CD4-positive, alpha-beta memory T cell (primary cell): Measurements from ENCODE around the gene PRAC1. TPM values are rescaled to one million over a fixed set of nuclear protein-coding genes. Genes with fewer than 3 reads are reported as not detected.

Experiments used
- CTCF ChIA-PET: fragments of 350-600 bp; sonication (Branson Sonifier 250); formaldehyde crosslinking; loops from one replicate; lab custom pipeline; 2021; ENCODE audit warnings: inconsistent platforms; ENCODE audit not compliant: partially characterized antibody; lab: Charles Lee
- POLR2A ChIA-PET: fragments of 350-600 bp; sonication (Branson Sonifier 250); formaldehyde crosslinking; loops from one replicate; lab custom pipeline; 2021; ENCODE audit not compliant: partially characterized antibody; lab: Charles Lee
- DNase-seq, 5 donors: peaks; one replicate each; pipeline versions ENCODE4 v3.0.0 to v3.0.0-alpha.2; 2020 to 2022; ENCODE audit warnings: mixed read lengths in 1 of 5
- H3K27ac ChIP-seq: one replicate; pipeline ENCODE4 v1.7.0; 2013; ENCODE audit warnings: low read depth, low read length
- H3K27me3 ChIP-seq: 2 replicates; pipeline ENCODE4 v1.7.0; 2013; ENCODE audit warnings: mild to moderate bottlenecking, low read length, moderate library complexity; ENCODE audit not compliant: insufficient read depth
- H3K36me3 ChIP-seq: 2 replicates; pipeline ENCODE4 v1.7.0; 2013; ENCODE audit warnings: mild to moderate bottlenecking, low read length, moderate library complexity; ENCODE audit not compliant: insufficient read depth
- H3K4me1 ChIP-seq: 2 replicates; pipeline ENCODE4 v1.7.0; 2013; ENCODE audit warnings: mild to moderate bottlenecking, low read length, moderate library complexity; ENCODE audit not compliant: insufficient read depth
- H3K4me3 ChIP-seq, 2 donors: one replicate each; pipeline ENCODE4 v1.7.0; 2013; ENCODE audit warnings: low read length in 2 of 2, mild to moderate bottlenecking in 1 of 2
- H3K9me3 ChIP-seq, 2 donors: one replicate each; pipeline ENCODE4 v1.7.0; 2013; ENCODE audit warnings: low read length in 2 of 2, control low read depth in 1 of 2; ENCODE audit not compliant: control insufficient read depth in 1 of 2
- H3K27ac Mint-ChIP-seq, 7 donors: one replicate each; pipeline ENCODE4 v1.8.0; 2020 to 2021; ENCODE audit warnings: mixed read lengths in 7 of 7, mild to moderate bottlenecking in 6 of 7, inconsistent platforms in 3 of 7, moderate library complexity in 3 of 7
- H3K27me3 Mint-ChIP-seq, 2 donors: one replicate each; pipeline ENCODE4 v1.8.0; 2020 to 2021; ENCODE audit warnings: mixed read lengths in 2 of 2
- H3K36me3 Mint-ChIP-seq, 2 donors: one replicate each; pipeline ENCODE4 v1.8.0; 2020 to 2021; ENCODE audit warnings: mixed read lengths in 2 of 2, inconsistent platforms in 1 of 2, mild to moderate bottlenecking in 1 of 2
- H3K4me1 Mint-ChIP-seq, 4 donors: one replicate each; pipeline ENCODE4 v1.8.0; 2020 to 2021; ENCODE audit warnings: mixed read lengths in 4 of 4, mild to moderate bottlenecking in 1 of 4
- H3K4me3 Mint-ChIP-seq, 8 donors: one replicate each; pipeline ENCODE4 v1.8.0; 2020 to 2021; ENCODE audit warnings: mixed read lengths in 8 of 8, mild to moderate bottlenecking in 7 of 8, moderate library complexity in 6 of 8, inconsistent platforms in 3 of 8
- H3K9me3 Mint-ChIP-seq, 8 donors: one replicate each; pipeline ENCODE4 v1.8.0; 2020 to 2021; ENCODE audit warnings: mixed read lengths in 8 of 8, mild to moderate bottlenecking in 5 of 8, inconsistent platforms in 3 of 8, moderate library complexity in 1 of 8
- intact Hi-C: fragments of 100-400 bp; cut with micrococcal nuclease; formaldehyde crosslinking; loops from one replicate; pipeline ENCODE4 v1.15.1; 2023
- microRNA-seq: library from miRNA; unstranded; fragments of <30 nt; microRNA quantifications from one replicate; pipeline ENCODE4 v1.2.0, GENCODE V29; 2021; ENCODE audit warnings: borderline replicate concordance, borderline number of aligned reads, borderline microRNAs expressed, mixed read lengths
- polyA plus RNA-seq, 2 donors: library from polyadenylated mRNA; unstranded; fragments of 300-500 nt; fragmentation: Illumina TruSeq; gene quantifications; one replicate each; pipeline ENCODE4 v1.2.3, GENCODE V29; 2021
- total RNA-seq, 2 experiments: library from RNA; stranded (reverse); gene quantifications; one replicate each; pipeline ENCODE4 v1.2.3, GENCODE V29; 2021

The PRAC1 gene
- total and polyA plus RNA-seq, 4 experiments from 2014 or later = not detected

- H3K9me3 Mint-ChIP-seq = no peaks in the 10 kb centered on the region
- Histone ChIP-seq H3K27ac (no peak overlapping the region), H3K4me3 (no peak overlapping the region), H3K9me3 (no peaks in the 10 kb centered on the region), H3K4me1 (no peaks in the 10 kb centered on the region), H3K36me3 (no peaks in the 10 kb centered on the region), H3K27me3 (no peaks in the 10 kb centered on the region)
- no peak for DNase-seq
- POLR2A ChIA-PET = no interaction called here
- CTCF ChIA-PET = interaction anchor here (0.6 to 2.7 kb wide), 2 partner anchors 136 to 206 kb away, joined by 3 to 9 read pairs; no protein-coding TSS in a partner anchor
- peaks cover 21 to 35% of the 10 kb centered on the region in 2 donors for H3K27me3 Mint-ChIP-seq
- H3K4me1 Mint-ChIP-seq = peaks cover 0 to 6% (median 3%) of the 10 kb centered on the region in 4 donors
- no peak overlapping the region for H3K27ac Mint-ChIP-seq
- H3K36me3 Mint-ChIP-seq = no peaks in the 10 kb centered on the region
- intact Hi-C loops = no loop called here
- no peak overlapping the region for H3K4me3 Mint-ChIP-seq
These were observed 50.0 kb downstream of the PRAC1 start for GRCh38 chr17:48672340-48672739.

Small RNAs within 50 kb of the gene (microRNA-seq; reads per million reads assigned to microRNA genes)
- gene MIR3185 = not detected

Other genes with a start within 250 kb of the PRAC1 start
- gene HOXB1, start 191.5 kb downstream of the PRAC1 start, total RNA-seq = not detected
- not detected for gene HOXB1, start 191.5 kb downstream of the PRAC1 start, polyA plus RNA-seq
- gene HOXB2, start 177.4 kb downstream of the PRAC1 start, total RNA-seq = 10 to 100 TPM; 34.4 to 39.2 TPM
- 10 to 100 TPM; 12.7 to 36.5 TPM for gene HOXB2, start 177.4 kb downstream of the PRAC1 start, polyA plus RNA-seq
- 1 to 10 TPM; 3.1 to 4.5 TPM for gene HOXB4, start 144.2 kb downstream of the PRAC1 start, total RNA-seq
- under 1 TPM; 0.11 to 0.13 TPM for gene HOXB4, start 144.2 kb downstream of the PRAC1 start, polyA plus RNA-seq
- gene HOXB3, start 132.3 kb downstream of the PRAC1 start, total RNA-seq = 10 to 100 TPM; 11.2 to 14.5 TPM
- under 1 TPM in 1 of 2 donors, not detected in 1; 0.10 TPM for gene HOXB3, start 132.3 kb downstream of the PRAC1 start, polyA plus RNA-seq
- not detected for gene HOXB5, start 128.7 kb downstream of the PRAC1 start, total RNA-seq
- gene HOXB5, start 128.7 kb downstream of the PRAC1 start, polyA plus RNA-seq = not detected
- gene HOXB6, start 117.5 kb downstream of the PRAC1 start, total RNA-seq = under 1 TPM in 1 of 2 experiments, not detected in 1; 0.38 TPM
- not detected for gene HOXB6, start 117.5 kb downstream of the PRAC1 start, polyA plus RNA-seq
- under 1 TPM in 1 of 2 experiments, not detected in 1; 0.25 TPM for gene HOXB7, start 111.5 kb downstream of the PRAC1 start, total RNA-seq
- 1 to 10 TPM in 1 of 2 donors, under 1 TPM in 1; 0.23 to 1.3 TPM for gene HOXB7, start 111.5 kb downstream of the PRAC1 start, polyA plus RNA-seq
- gene HOXB8, start 107.2 kb downstream of the PRAC1 start, total RNA-seq = not detected
- gene HOXB8, start 107.2 kb downstream of the PRAC1 start, polyA plus RNA-seq = not detected
- gene HOXB9, start 96.2 kb downstream of the PRAC1 start, total RNA-seq = not detected
- not detected for gene HOXB9, start 96.2 kb downstream of the PRAC1 start, polyA plus RNA-seq
- gene PRAC2, start 667 bp upstream of the PRAC1 start, total RNA-seq = not detected
- not detected for gene PRAC2, start 667 bp upstream of the PRAC1 start, polyA plus RNA-seq
- not detected for gene HOXB13, start 6.2 kb upstream of the PRAC1 start, total RNA-seq
- gene HOXB13, start 6.2 kb upstream of the PRAC1 start, polyA plus RNA-seq = not detected
- not detected for gene TTLL6, start 94.7 kb upstream of the PRAC1 start, total RNA-seq
- not detected for gene TTLL6, start 94.7 kb upstream of the PRAC1 start, polyA plus RNA-seq
- 100 to 1,000 TPM; 107 to 118 TPM for gene CALCOCO2, start 108.5 kb upstream of the PRAC1 start, total RNA-seq
- 100 to 1,000 TPM; 169 to 196 TPM for gene CALCOCO2, start 108.5 kb upstream of the PRAC1 start, polyA plus RNA-seq
- gene ATP5MC1, start 170.3 kb upstream of the PRAC1 start, total RNA-seq = 10 to 100 TPM; 28.6 to 30.6 TPM
- 100 to 1,000 TPM; 137 to 173 TPM for gene ATP5MC1, start 170.3 kb upstream of the PRAC1 start, polyA plus RNA-seq
- gene UBE2Z, start 185.9 kb upstream of the PRAC1 start, total RNA-seq = 100 to 1,000 TPM in 1 of 2 experiments, 10 to 100 TPM in 1; 98.4 to 105 TPM
- 10 to 100 TPM; 69.8 to 76.7 TPM for gene UBE2Z, start 185.9 kb upstream of the PRAC1 start, polyA plus RNA-seq
- gene SNF8, start 222.3 kb upstream of the PRAC1 start, total RNA-seq = 10 to 100 TPM; 55.6 to 59.4 TPM
- 100 to 1,000 TPM; 106 to 115 TPM for gene SNF8, start 222.3 kb upstream of the PRAC1 start, polyA plus RNA-seq
- not detected for gene GIP, start 246.1 kb upstream of the PRAC1 start, total RNA-seq
- not detected for gene GIP, start 246.1 kb upstream of the PRAC1 start, polyA plus RNA-seq